GM19395 (cell line): ENCODE measurements around the gene UGGT2.
"Not testable (repeated sequence)": the region's sequence is repeated elsewhere in the genome, so short reads cannot be mapped to it uniquely, and the experiment has no call there.

Experiments used
- ATAC-seq: cut with Tn5 transposase; IDR thresholded peaks from one replicate; pipeline ENCODE4 v1.9.1; 2021; ENCODE audit warnings: mild to moderate bottlenecking, moderate library complexity; ENCODE audit not compliant: unreplicated experiment

Gene UGGT2

GRCh38 chr13:95805921-95806320, 247.3 kb downstream of the UGGT2 start:
- no peak for ATAC-seq

- no peak for ATAC-seq
These were observed 251.4 kb downstream of the UGGT2 start for GRCh38 chr13:95801825-95802224.

- ATAC-seq, result no peak
These were observed 252.8 kb downstream of the UGGT2 start for GRCh38 chr13:95800436-95800835.

- no peak for ATAC-seq
These were observed 256.2 kb downstream of the UGGT2 start for GRCh38 chr13:95797016-95797415.

DNA sequence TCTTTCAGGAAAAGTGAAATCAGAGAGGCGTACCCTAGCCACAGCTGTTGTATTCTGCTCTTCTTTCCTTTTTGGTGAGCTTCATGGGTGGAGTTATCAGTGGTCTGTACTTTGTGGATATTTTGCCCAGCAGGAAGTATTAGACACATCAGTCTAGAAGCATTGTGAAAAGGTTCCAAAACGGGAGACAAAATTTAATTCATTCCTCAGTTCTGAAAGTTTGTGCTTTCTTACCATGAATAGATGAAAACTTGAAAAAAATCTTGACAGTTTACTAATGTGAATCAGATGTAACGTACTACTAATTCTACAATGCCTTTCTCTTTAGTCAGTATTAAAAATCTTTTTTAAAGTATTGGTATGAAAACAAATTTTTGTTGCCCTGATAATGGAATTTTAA, 259.4 kb downstream of the UGGT2 start:
- ATAC-seq, result no peak

DNA sequence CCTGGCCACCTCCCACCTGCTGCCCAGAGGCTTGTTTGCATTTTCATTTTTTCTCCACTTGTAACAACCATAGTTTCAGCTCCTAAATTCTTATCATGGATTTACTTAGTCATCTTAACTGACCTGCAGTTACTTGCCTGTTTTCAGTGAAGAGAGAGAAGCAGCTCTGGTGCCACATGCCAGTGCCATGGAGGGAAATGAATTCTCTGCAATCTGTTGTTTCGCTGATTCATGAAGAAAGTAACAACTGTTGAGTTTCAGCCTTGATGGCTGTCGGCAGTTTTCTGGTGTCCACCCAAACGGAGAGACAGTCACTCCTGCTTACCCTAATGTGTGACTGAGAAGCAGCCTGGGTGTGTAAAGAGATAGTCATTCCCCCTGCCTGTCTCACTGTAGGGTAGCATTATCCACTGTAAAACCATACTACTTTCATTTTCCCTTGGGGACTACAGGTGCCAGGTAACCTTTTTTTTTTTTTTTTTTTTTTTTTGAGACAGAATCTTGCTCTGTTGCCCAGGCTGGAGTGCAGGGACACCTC, 260.1 kb downstream of the UGGT2 start:
- ATAC-seq, result no peak

DNA sequence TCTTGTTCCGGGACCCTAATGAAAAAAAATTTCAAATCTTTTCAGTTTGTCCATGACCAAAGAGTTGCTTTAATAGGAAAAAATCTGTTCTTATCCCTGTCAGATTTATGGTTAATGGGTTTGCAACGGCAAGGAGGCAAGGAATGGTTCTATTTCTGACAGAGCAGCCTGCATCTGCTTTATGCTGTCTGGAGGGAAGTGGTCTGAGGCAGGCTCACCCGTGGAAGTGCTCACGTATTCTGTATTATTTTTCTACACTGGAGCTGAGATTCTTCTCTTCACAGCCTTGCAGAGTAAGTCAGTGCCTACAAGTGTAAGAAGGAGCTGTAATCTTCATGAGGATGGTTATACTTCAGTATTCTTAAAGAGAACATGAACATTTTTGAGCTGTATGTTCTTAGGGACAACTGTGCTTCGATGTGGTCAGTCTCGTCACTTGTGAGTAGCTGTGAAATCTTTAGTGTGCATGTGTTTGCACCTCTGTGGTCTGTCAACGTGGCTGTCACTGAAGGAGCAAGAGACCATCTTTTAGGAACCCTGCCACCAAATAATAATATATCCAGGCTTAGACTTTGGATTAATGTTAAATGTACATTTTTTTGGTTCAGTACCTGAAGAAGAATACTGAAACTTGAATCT, 262.0 kb downstream of the UGGT2 start:
- no peak for ATAC-seq

DNA sequence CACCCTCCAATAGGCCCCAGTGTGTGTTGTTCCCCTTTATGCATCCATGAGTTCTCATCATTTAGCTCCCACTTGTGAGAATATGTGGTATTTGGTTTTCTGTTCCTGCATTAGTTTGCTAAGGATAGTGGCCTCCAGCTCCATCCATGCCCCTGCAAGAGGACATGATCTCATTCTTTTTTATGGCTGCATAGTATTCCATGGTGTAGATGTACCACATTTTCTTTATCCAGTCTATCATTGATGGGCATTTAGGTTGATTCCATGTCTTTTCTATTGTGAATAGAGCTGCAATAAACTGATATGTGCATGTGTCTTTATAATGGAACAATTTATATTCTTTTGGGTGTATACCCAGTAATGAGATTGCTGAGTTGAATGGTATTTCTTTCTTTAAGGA, 263.9 kb downstream of the UGGT2 start:
- not testable (repeated sequence) for ATAC-seq

DNA sequence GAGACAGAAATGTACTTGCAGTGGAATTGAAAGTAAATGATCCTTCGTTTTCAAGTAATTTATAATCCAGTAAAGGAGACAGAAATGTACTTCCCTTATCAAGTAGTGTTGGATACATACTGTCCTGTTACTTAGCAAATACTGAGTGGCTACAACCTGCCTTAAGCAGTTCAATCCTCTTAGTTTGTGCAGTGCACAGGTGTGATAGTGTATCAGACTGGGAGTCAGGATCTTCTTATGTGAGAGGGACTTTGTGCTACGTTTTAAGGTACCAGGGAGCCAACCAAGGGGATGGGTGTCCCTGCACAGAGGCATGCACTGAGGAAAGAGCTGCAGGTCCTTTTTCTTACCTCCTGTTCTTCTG, 265.1 kb downstream of the UGGT2 start:
- no peak for ATAC-seq

DNA sequence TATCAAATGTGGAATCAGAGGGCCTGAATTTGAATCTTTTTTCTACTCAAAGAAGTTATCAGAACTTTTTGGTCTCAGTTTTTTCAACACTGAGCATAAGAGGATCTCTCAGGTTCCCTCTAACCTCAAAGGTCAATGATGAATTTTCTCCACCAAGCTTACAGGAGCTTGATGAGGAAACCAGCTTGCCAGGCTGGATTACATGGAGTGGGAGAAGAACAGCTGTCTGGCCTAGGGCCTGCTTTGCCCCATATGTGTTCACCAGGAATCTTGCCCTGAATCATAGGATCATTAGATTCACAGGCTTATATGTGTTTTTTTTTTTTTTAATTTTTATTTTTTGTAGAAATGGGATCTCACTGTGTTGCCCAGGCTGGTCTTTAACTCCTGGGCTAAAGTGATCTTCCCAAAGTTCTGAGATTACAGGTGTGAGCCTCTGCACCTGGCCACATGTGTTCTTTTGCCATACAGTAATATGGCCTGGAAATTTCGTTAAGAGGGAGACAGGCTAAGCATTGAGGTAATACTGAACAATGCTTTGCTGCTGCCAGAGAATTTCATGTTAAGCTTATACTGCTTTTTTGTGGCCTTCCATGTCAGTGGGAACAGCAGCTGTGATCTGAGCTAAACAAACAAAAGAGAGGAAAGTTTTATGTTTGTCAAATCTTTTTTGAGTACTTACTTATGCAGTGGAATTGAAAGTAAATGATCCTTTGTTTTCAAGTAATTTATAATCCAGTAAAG, 265.7 kb downstream of the UGGT2 start:
- no peak for ATAC-seq

DNA sequence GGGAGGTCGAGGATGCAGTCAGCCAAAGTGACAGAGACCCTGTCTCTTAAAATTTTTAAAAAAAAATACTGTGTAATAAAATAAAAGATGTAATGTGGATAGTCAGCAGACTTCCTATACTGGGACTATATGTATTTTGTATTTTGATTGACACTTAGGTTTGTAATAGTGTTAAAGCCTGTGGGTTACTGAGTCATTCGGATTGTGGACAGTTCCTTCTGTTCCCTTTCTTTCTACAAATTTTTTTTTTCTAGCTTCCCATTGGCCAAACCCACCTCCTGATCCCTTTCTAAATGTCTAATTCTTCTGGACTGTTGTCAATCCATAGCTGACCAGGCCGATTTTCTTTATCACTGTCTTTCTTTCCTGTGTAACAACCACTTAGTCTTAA, 268.3 kb downstream of the UGGT2 start:
- no peak for ATAC-seq

DNA sequence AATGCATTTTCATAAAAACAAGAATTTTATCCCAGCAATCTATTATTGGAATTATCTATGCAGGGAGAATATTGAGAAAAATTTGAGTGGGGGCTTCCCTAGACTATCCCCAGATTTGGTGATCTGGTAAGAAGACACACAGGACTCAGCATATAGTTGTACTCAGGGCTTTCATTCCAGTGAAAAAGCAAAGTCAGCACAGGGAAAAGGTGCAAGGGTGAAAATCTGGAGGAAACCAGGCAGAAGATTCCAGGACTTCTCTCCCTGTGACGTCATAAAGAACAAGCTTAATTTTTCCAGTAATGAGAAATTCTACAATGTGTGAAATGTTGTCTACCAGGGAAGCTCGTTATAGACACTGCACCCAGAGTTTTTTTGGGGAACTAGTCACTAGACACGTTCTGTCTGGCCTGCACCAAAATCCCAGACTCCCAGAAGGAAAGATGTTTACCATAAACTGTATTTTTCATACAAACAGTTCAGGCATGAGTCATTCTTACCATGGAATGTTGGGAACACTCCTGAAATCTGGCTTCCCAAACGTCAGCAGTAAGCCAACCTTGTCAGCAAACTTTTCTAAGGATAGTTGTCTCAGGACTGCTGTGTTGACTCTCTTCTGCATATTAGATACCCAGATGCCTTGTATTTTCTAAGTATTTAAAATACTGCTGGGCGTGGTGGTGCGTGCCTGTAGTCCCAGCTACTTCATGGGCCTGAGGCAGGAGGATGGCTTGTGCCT, 268.9 kb downstream of the UGGT2 start:
- no peak for ATAC-seq

DNA sequence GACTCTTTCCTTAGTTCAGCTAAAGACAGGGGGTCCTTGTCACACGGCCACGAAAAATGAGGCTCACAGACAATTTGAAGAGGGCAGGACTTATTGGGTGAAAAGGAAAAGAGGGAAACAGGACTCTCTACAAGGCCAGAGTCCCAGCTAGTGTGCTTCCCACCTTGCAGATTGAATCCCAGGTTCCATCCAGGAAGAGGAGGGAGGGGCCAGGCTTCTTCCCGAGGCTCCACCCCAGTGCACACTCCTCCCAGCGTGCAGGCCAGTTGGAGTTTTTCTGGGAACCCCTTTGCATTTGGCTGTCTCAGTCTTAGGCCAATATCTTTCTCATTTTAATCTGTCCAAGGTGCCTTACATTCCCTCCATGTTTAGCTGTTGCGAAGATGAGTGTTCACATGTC, 269.5 kb downstream of the UGGT2 start:
- no peak for ATAC-seq

- not testable (repeated sequence) for ATAC-seq
These were observed 271.3 kb downstream of the UGGT2 start for GRCh38 chr13:95781940-95782339.

DNA sequence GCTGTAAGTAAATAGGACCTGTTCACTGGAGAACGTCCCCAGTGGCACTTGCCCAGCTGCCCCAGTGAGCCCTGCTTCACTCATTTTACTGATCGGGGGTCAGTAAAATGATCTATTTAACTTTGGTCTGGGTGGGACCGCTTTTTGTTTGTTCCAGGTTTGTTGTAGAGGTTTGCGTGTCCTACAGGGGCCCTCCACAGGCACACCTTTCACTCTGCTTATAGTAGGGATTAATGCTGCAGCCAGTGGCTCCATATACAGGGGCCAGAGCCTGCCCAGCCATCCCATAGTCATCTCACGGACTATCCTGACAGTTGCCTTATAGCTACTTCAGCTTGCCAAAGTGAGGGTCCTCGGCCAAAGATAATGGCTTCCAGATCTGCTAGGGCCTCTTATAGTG, 272.2 kb downstream of the UGGT2 start:
- ATAC-seq, result no peak

- ATAC-seq, result no peak
These were observed 273.7 kb downstream of the UGGT2 start for GRCh38 chr13:95779522-95779921.

- no peak for ATAC-seq
These were observed 281.3 kb downstream of the UGGT2 start for GRCh38 chr13:95771905-95772304.

DNA sequence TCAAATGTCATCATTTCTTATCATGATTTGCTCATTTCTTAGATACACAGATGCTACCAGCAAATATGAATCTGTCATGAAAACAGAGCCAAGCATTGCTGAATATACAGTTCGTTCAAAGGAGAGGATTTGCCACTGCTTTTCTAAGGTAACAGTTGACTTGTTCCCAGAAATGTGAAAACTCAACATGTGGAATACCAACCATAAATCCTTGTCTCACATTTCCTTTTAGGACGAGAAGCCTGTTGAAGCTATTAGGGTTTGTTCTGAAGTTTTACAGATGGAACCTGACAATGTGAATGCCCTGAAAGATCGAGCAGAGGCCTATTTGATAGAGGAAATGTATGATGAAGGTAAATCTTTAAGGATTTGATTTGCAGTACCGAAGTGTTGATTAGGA, 289.6 kb downstream of the UGGT2 start:
- ATAC-seq, result no peak

DNA sequence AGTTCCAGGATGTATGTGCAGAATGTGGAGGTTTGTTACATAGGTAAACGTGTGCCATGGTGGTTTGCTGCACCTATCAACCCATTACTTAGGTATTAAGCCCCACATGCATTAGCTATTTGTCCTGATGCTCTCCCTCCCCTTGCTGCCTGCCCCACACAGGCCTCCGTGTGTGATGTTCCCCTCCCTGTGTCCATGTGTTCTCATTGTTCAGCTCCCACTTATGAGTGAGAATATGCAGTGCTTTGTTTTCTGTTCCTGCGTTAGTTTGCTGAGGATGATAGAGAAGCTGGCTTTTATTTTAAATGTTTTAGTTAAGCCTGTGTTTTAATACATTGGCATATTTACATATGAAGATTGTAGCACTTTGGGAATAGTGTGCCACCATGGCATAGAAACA, 290.6 kb downstream of the UGGT2 start:
- not testable (repeated sequence) for ATAC-seq

GRCh38 chr13:95756072-95756471, 297.1 kb downstream of the UGGT2 start:
- no peak for ATAC-seq

GRCh38 chr13:95754069-95754468, 299.1 kb downstream of the UGGT2 start:
- no peak for ATAC-seq

DNA sequence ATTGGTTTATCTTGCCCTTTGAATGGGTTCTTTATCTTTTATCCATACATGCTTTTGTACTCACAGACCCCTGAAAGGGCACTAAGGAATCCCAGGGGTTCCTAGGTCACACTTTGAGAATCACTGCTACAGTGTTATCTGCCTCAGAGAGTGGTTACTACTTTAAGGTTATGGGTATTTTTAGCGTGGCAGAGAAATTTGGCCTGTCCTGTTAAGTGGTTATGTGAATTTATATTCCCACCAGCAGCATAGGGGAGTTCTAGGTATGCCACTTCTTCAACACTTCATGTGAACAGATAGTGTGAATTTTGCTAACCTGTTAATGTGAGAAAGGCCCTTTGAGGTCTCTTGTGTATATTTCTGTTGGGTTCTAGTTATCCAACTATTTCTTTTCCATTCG, 300.5 kb downstream of the UGGT2 start:
- ATAC-seq, result no peak
